Heart left ventricle (tissue), 16 donors: ENCODE results near the gene POC1A. TPM values are rescaled to one million over a fixed set of nuclear protein-coding genes. Genes with fewer than 3 reads are reported as not detected.

ENCODE experiments used
- ATAC-seq, 4 donors: fragments of 200-7000 bp; cut with Tn5 transposase; one replicate each; pipeline ENCODE4 v1.9.1; 2020 to 2022; ENCODE audit warnings: moderate library complexity in 4 of 4, mild to moderate bottlenecking in 3 of 4, moderate number of reproducible peaks in 1 of 4
- DNase-seq, 5 donors: peaks; one replicate each; pipeline ENCODE4 v3.0.0-alpha.2; 2020
- H3K27ac ChIP-seq, 12 donors: fragments of 200-600 bp; sonication (generic) in 4 of 12; one replicate each; pipeline versions ENCODE4 v1.5.0 to v1.8.0; 2016 to 2022; ENCODE audit warnings: mild to moderate bottlenecking in 2 of 12
- H3K27me3 ChIP-seq, 9 donors: fragments of 200-600 bp; sonication (generic) in 2 of 9; one replicate each; pipeline versions ENCODE4 v1.5.1 to v1.8.0; 2016 to 2022; ENCODE audit warnings: mild to moderate bottlenecking in 3 of 9
- H3K36me3 ChIP-seq, 9 donors: fragments of 200-600 bp; sonication (generic) in 2 of 9; one replicate each; pipeline versions ENCODE4 v1.5.0 to v1.8.0; 2018 to 2022; ENCODE audit warnings: mild to moderate bottlenecking in 2 of 9
- H3K4me1 ChIP-seq, 12 donors: fragments of 200-600 bp; sonication (generic) in 4 of 12; one replicate each; pipeline versions ENCODE4 v1.5.0 to v1.8.0; 2016 to 2022; ENCODE audit warnings: mild to moderate bottlenecking in 3 of 12
- H3K4me3 ChIP-seq, 12 donors: fragments of 200-600 bp; sonication (generic) in 4 of 12; one replicate each; pipeline versions ENCODE4 v1.5.0 to v1.8.0; 2017 to 2022; ENCODE audit warnings: mild to moderate bottlenecking in 9 of 12, moderate library complexity in 4 of 12
- H3K9me3 ChIP-seq, 12 donors: fragments of 200-600 bp; sonication (generic) in 4 of 12; one replicate each; pipeline versions ENCODE4 v1.5.0 to v1.8.0; 2016 to 2022; ENCODE audit warnings: mild to moderate bottlenecking in 1 of 12
- CTCF ChIP-seq, 12 donors: fragments of 200-600 bp; sonication (generic) in 4 of 12; IDR thresholded peaks; one replicate each; pipeline versions ENCODE4 v1.5.0 to v1.8.0; 2018 to 2022; ENCODE audit warnings: antibody characterized with exemption in 12 of 12, mild to moderate bottlenecking in 5 of 12
- POLR2A ChIP-seq, 2 donors: fragments of 450-650 bp; IDR thresholded peaks; one replicate each; pipeline ENCODE4 v1.6.1; 2017; ENCODE audit warnings: antibody characterized with exemption in 2 of 2, mild to moderate bottlenecking in 2 of 2, moderate library complexity in 2 of 2
- WGBS, 4 donors: extraction: QIAGEN DNeasy Blood & Tissue Kit in 2 of 4; methylation state at CpG; one replicate each; pipeline versions ENCODE4 v1.1.5 to v1.1.7; 2013 to 2018; 5-methylcytosine and 5-hydroxymethylcytosine counted together
- intact Hi-C, 10 donors: fragments of 100-400 bp; cut with DNase I; formaldehyde crosslinking; loops; one replicate each; pipeline versions ENCODE4 v1.11.1 to v1.14.2; 2022
- polyA plus RNA-seq, 2 donors: library from polyadenylated mRNA; stranded (reverse); fragments of 200-250 nt; gene quantifications; one replicate each; pipeline ENCODE4 v1.2.3, GENCODE V29; 2013
- total RNA-seq, 9 donors: library from RNA; depleted of rRNA in 2 of 9; stranded (reverse); fragments of >200 nt in 2 of 9; fragmentation: NEBNext Ultra II Directional in 3 of 9; extraction: Animal tissue kit (Norgen Biotek cat#: 25700) in 3 of 9; gene quantifications; one replicate each; pipeline versions ENCODE4 v1.1.0 to v1.2.4, GENCODE V29; 2016 to 2023
- donor health status: ischemic (EF 13 %, LVEDD 7.1; RV severe dilation, severe dysfunction).
- donor health status: healthy with polysubstance abuse.
- donor health status: DM: no; HTN: yes; CAD: no.
- donor health status: DM: no; HTN: no; CAD: no.
- donor health status: ischemic (EF 25% LVEDD 6.9; RV normal size, moderate dysfunction).
- donor health status: ischemic (EF 25% LVEDD 5.7; RV mildly dilated, moderate dysfunction).
- donor health status: healthy.
- donor health status: DM: yes; HTN: yes; CAD: no.
- donor health status: ischemic (EF 35%, LVEDD 5.7; RV mildly dilated, moderate dysfunction).
- donor health status: nonischemic (EF 11% LVEDD 7.7; RV severe dilation, severe dysfunction).
- donor health status: DM: yes; HTN: yes; CAD: no.
- donor health status: PGD.
- donor health status: ischemic (EF 29% LVEDD 5.4; RV normal size, mild dysfunction).
- donor health status: nonischemic (EF 23%, LVEDD 6.1; RV moderate dilation, normal function).

The POC1A gene
- total and polyA plus RNA-seq, 11 donors = 0.50 to 5.2 (median 1.4) TPM

- TF ChIP-seq CTCF (IDR thresholded peaks at IDR 0.05) = no peak
- no peak for TF ChIP-seq POLR2A (IDR thresholded peaks at IDR 0.05)
- Histone ChIP-seq H3K4me1 (peaks cover 0 to 57% (median 41%) of the 10 kb centered on the region in 12 donors), H3K27me3 (no peaks in the 10 kb centered on the region), H3K36me3 (peaks cover 0 to 8% (median 5%) of the 10 kb centered on the region in 9 donors), H3K9me3 (no peaks in the 10 kb centered on the region), H3K27ac (peak overlapping the region in 2 of 12 donors; percentile 91 to 96), H3K4me3 (no peak overlapping the region)
- DNase-seq (peak in 3 of 5 donors; percentile 45 to 80 (median 59)), ATAC-seq (no peak)
- intact Hi-C loops = loop anchor here in 5 of 10 donors (5.0 kb wide), 3 partner anchors 32 to 42 kb away; partner anchors contain the start of gene POC1A (in 2 of the 5)
- 78 to 84% (median 80%) methylated on average over 13 to 14 of the region's 14 CpGs for WGBS, 4 donors
Observed at GRCh38 chr3:52194485-52195290, 40.5 kb upstream of the POC1A start.

- Histone ChIP-seq H3K27ac (no peak overlapping the region), H3K4me3 (no peak overlapping the region), H3K4me1 (peaks cover 0 to 56% (median 31%) of the 10 kb centered on the region in 12 donors), H3K36me3 (no peaks in the 10 kb centered on the region), H3K27me3 (no peaks in the 10 kb centered on the region), H3K9me3 (no peaks in the 10 kb centered on the region)
- TF ChIP-seq CTCF (IDR thresholded peaks at IDR 0.05) (no peak), POLR2A (IDR thresholded peaks at IDR 0.05) (no peak)
- DNase-seq (peak in 3 of 5 donors; percentile 55 to 79 (median 60)), ATAC-seq (peak in 2 of 4 donors; percentile 10 to 11)
- intact Hi-C loops = loop anchor here in 1 of 10 donors (5.0 kb wide), 1 partner anchor 36 kb away; no protein-coding TSS in a partner anchor
- 69 to 81% (median 72%) methylated on average over 17 to 18 of the region's 18 CpGs for WGBS, 4 donors
Observed at GRCh38 chr3:52193065-52193464, 38.8 kb upstream of the POC1A start.

GRCh38 chr3:52191663-52192062, 37.4 kb upstream of the POC1A start:
- peaks cover 0 to 44% (median 20%) of the 10 kb centered on the region in 12 donors for H3K4me1 ChIP-seq
- intact Hi-C loops = loop anchor here in 1 of 10 donors (5.0 kb wide), 1 partner anchor 34 kb away; no protein-coding TSS in a partner anchor

More at GRCh38 chr3:52191663-52192062, 37.4 kb upstream of the POC1A start:
- ATAC-seq (no peak), DNase-seq (no peak)
- 87 to 95% (median 91%) methylated on average over 4 of the region's 4 CpGs for WGBS, 4 donors
- H3K27me3 ChIP-seq = no peaks in the 10 kb centered on the region
- H3K4me3 ChIP-seq = no peak overlapping the region
- H3K36me3 ChIP-seq = no peaks in the 10 kb centered on the region
- TF ChIP-seq POLR2A (IDR thresholded peaks at IDR 0.05) (no peak), CTCF (IDR thresholded peaks at IDR 0.05) (no peak)
- H3K9me3 ChIP-seq = no peaks in the 10 kb centered on the region
- no peak overlapping the region for H3K27ac ChIP-seq
